Measurements from ENCODE around the gene MRPS25. TPM values are rescaled to one million over a fixed set of nuclear protein-coding genes. Genes with fewer than 3 reads are reported as not detected.

Gene MRPS25
- total RNA-seq, 1 experiment from 2014 or later, result 53.2 TPM

DNA sequence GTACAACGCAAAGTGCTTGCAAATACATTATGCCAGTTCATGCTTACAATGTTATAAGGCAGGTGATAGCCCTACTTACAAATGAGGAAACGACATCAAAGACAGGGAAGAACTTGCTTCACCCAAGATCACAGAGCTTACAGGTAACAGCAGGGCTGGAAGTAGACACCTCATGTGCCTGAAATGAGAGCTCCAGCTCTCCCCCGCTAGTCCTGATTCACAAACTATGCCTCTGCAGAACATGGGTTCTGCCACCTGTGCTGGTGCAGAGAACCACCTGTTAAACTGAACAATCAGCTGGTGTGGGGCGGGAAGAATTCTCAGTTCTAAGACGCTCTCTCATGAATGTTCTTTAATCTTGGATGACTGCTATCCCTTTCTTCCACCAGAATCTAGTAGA, 26.5 kb upstream of the MRPS25 start:
- Histone ChIP-seq H2AK5ac (ENCODE audit: insufficient read length, low read length) (no peak overlapping the region), H3K4ac (ENCODE audit: low read depth, low read length) (no peak overlapping the region), H3K14ac (ENCODE audit: insufficient read depth, low read length) (no peak overlapping the region), H4K91ac (ENCODE audit: insufficient read length, low read depth, low read length) (no peak overlapping the region), H3K79me2 (ENCODE audit: insufficient read depth, low read length) (no peaks in the 10 kb centered on the region), H3K4me1 (ENCODE audit: insufficient read depth, low read length) (no peaks in the 10 kb centered on the region), H2AFZ (ENCODE audit: low read length) (no peak overlapping the region), H4K5ac (ENCODE audit: insufficient read length, low read depth, low read length) (no peak overlapping the region), H3K79me1 (ENCODE audit: insufficient read depth, low read depth, low read length, poor library complexity, severe bottlenecking) (no peaks in the 10 kb centered on the region), H3K9ac (ENCODE audit: extremely low read depth, insufficient read length, low read length) (no peak overlapping the region), H3K23me2 (ENCODE audit: insufficient read length, low read depth, low read length, poor library complexity, severe bottlenecking) (no peaks in the 10 kb centered on the region), H3K18ac (ENCODE audit: insufficient read length, low read depth, low read length) (no peak overlapping the region), H3K27ac (ENCODE audit: insufficient read length, low read depth, low read length) (no peak overlapping the region), H3T11ph (ENCODE audit: low read length) (no peak overlapping the region), H2BK12ac (ENCODE audit: insufficient read length, low read depth, low read length) (no peak overlapping the region), H2BK120ac (ENCODE audit: low read depth, low read length, poor library complexity, severe bottlenecking) (no peak overlapping the region), H3K23ac (ENCODE audit: insufficient read length, low read depth, low read length) (no peak overlapping the region), H2BK5ac (ENCODE audit: insufficient read length, low read length) (no peak overlapping the region), H4K20me1 (ENCODE audit: control insufficient read depth, insufficient read depth, insufficient read length) (no peaks in the 10 kb centered on the region), H3K9me3 (ENCODE audit: control insufficient read depth, low read depth, low read length) (no peaks in the 10 kb centered on the region), H3K27me3 (ENCODE audit: insufficient read depth, low read length) (no peaks in the 10 kb centered on the region), H2BK15ac (ENCODE audit: low read depth, low read length) (no peak overlapping the region), H4K8ac (replicated peaks; ENCODE audit: insufficient read length, low read depth, low read length) (no peak overlapping the region), H3K56ac (ENCODE audit: insufficient read length, low read depth, low read length) (no peak overlapping the region), H2BK20ac (ENCODE audit: low read depth, low read length, poor library complexity, severe bottlenecking) (no peak overlapping the region), H3K4me2 (ENCODE audit: insufficient read depth, insufficient read length, low read length) (no peak overlapping the region)
- Mint-ChIP-seq H3K4me1 (no peaks in the 10 kb centered on the region), H3K27me3 (ENCODE audit: low read depth) (no peaks in the 10 kb centered on the region), H3K27ac (no peak overlapping the region), H3K36me3 (ENCODE audit: insufficient read depth in 1 of 3, low read depth in 3 of 3) (peaks cover 4 to 35% (median 30%) of the 10 kb centered on the region in 3 experiments; a peak in 6 of 7 replicates), H3K4me3 (no peak overlapping the region), H3K9me3 (no peaks in the 10 kb centered on the region)
- TF ChIP-seq, protein P1, sequence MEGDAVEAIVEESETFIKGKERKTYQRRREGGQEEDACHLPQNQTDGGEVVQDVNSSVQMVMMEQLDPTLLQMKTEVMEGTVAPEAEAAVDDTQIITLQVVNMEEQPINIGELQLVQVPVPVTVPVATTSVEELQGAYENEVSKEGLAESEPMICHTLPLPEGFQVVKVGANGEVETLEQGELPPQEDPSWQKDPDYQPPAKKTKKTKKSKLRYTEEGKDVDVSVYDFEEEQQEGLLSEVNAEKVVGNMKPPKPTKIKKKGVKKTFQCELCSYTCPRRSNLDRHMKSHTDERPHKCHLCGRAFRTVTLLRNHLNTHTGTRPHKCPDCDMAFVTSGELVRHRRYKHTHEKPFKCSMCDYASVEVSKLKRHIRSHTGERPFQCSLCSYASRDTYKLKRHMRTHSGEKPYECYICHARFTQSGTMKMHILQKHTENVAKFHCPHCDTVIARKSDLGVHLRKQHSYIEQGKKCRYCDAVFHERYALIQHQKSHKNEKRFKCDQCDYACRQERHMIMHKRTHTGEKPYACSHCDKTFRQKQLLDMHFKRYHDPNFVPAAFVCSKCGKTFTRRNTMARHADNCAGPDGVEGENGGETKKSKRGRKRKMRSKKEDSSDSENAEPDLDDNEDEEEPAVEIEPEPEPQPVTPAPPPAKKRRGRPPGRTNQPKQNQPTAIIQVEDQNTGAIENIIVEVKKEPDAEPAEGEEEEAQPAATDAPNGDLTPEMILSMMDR (conservative IDR thresholded peaks at IDR 0.05), result no peak
- no peak for DNase-seq
- WGBS (ENCODE audit: extremely low coverage, insufficient read length, low lambda C conversion rate), result no CpG with 5 or more reads among the region's 5 CpGs

Data from H9 (cell line).